HEK293 (cell line): ENCODE measurements around the gene NHS.

Experiments used
- CTCF ChIA-PET: fragments of 350-600 bp; formaldehyde crosslinking; extraction: SDS; loops from one replicate; lab custom pipeline; 2021; ENCODE audit warnings: antibody characterized with exemption; lab: Yijun Ruan, JAX
- POLR2A ChIA-PET: fragments of 300-600 bp; formaldehyde crosslinking; extraction: SDS; loops from one replicate; lab custom pipeline; 2020; ENCODE audit warnings: antibody characterized with exemption, inconsistent platforms; lab: Yijun Ruan, JAX
- H3K27ac ChIP-seq: fragments of 200-500 bp; sonication (Bioruptor generic); 2 replicates; pipeline ENCODE4 v1.5.1; 2014; ENCODE audit warnings: low read depth, low read length, control low read depth, inconsistent platforms; ENCODE audit errors: extremely low read depth
- H3K36me3 ChIP-seq, 2 experiments: fragments of 200-500 bp in 1 of 2; sonication (Bioruptor generic) in 1 of 2; 1 replicate in 1 of 2; 2 replicates in 1 of 2; pipeline ENCODE4 v1.5.1; 2014 to 2017; ENCODE audit warnings: inconsistent platforms in 2 of 2, low read length in 2 of 2; ENCODE audit not compliant: control insufficient read depth in 2 of 2, insufficient read depth in 1 of 2
- H3K4me1 ChIP-seq: fragments of 200-500 bp; sonication (Bioruptor generic); 2 replicates; pipeline ENCODE4 v1.5.1; 2014; ENCODE audit warnings: mild to moderate bottlenecking, low read length, inconsistent platforms; ENCODE audit not compliant: control insufficient read depth, insufficient read depth
- H3K4me3 ChIP-seq: 2 replicates; pipeline ENCODE4 v1.5.1; 2011; ENCODE audit warnings: low read depth, mild to moderate bottlenecking, control low read depth, low read length, moderate library complexity
- H3K9me3 ChIP-seq: fragments of 200-500 bp; sonication (Bioruptor generic); 2 replicates; pipeline ENCODE4 v1.5.1; 2014; ENCODE audit warnings: low read depth, low read length, inconsistent platforms; ENCODE audit not compliant: control insufficient read depth, insufficient read depth
- EGR2 ChIP-seq: fragments of 450-650 bp; formaldehyde crosslinking; IDR thresholded peaks from 2 replicates; pipeline ENCODE4 v1.5.1; 2016; ENCODE audit warnings: low read depth, missing biosample characterization, missing genetic modification characterization
- HOXC10 ChIP-seq: sonication (generic); formaldehyde crosslinking; IDR thresholded peaks from 2 replicates; pipeline ENCODE4 v1.8.1; 2023; ENCODE audit warnings: mild to moderate bottlenecking, missing genetic modification reagents
- IKZF3 ChIP-seq: fragments of 450-650 bp; IDR thresholded peaks from 2 replicates; pipeline ENCODE4 v1.5.0; 2018; ENCODE audit warnings: missing biosample characterization, mild to moderate bottlenecking, missing genetic modification characterization, moderate library complexity
- SP2 ChIP-seq: fragments of 450-650 bp; formaldehyde crosslinking; IDR thresholded peaks from 2 replicates; pipeline ENCODE4 v1.5.1; 2016; ENCODE audit warnings: missing biosample characterization, missing genetic modification characterization
- YY2 ChIP-seq: fragments of 450-650 bp; formaldehyde crosslinking; IDR thresholded peaks from 2 replicates; pipeline ENCODE4 v1.5.1; 2016; ENCODE audit warnings: missing biosample characterization, missing genetic modification characterization
- ZFP41 ChIP-seq: fragments of 450-650 bp; formaldehyde crosslinking; IDR thresholded peaks from 2 replicates; pipeline ENCODE4 v1.5.1; 2016; ENCODE audit warnings: missing biosample characterization, missing genetic modification characterization, borderline replicate concordance
- ZNF140 ChIP-seq: fragments of 450-650 bp; formaldehyde crosslinking; IDR thresholded peaks from 2 replicates; pipeline ENCODE4 v1.5.1; 2016; ENCODE audit warnings: missing biosample characterization, missing genetic modification characterization
- ZNF169 ChIP-seq: fragments of 450-650 bp; formaldehyde crosslinking; IDR thresholded peaks from 2 replicates; pipeline ENCODE4 v1.5.1; 2016; ENCODE audit warnings: missing biosample characterization, missing genetic modification characterization
- ZNF248 ChIP-seq: fragments of 450-650 bp; formaldehyde crosslinking; IDR thresholded peaks from 2 replicates; pipeline ENCODE4 v1.5.1; 2017; ENCODE audit warnings: missing biosample characterization, missing genetic modification characterization
- ZNF335 ChIP-seq: fragments of 450-650 bp; formaldehyde crosslinking; conservative IDR thresholded peaks from 2 replicates; pipeline ENCODE4 v1.5.1; 2016; ENCODE audit warnings: missing biosample characterization, missing genetic modification characterization
- ZNF433 ChIP-seq: fragments of 450-650 bp; formaldehyde crosslinking; IDR thresholded peaks from 2 replicates; pipeline ENCODE4 v1.5.1; 2016; ENCODE audit warnings: missing biosample characterization, missing genetic modification characterization, low read depth
- ZNF521 ChIP-seq: fragments of 450-650 bp; formaldehyde crosslinking; IDR thresholded peaks from 2 replicates; pipeline ENCODE4 v1.5.1; 2017; ENCODE audit warnings: missing biosample characterization, mild to moderate bottlenecking, missing genetic modification characterization
- ZNF548 ChIP-seq: fragments of 450-650 bp; formaldehyde crosslinking; IDR thresholded peaks from 2 replicates; pipeline ENCODE4 v1.5.1; 2016; ENCODE audit warnings: missing biosample characterization, missing genetic modification characterization
- ZNF596 ChIP-seq: fragments of 450-650 bp; IDR thresholded peaks from 2 replicates; pipeline ENCODE4 v1.5.0; 2018; ENCODE audit warnings: missing biosample characterization, mild to moderate bottlenecking, missing genetic modification characterization, moderate library complexity
- ZNF645 ChIP-seq: fragments of 450-650 bp; formaldehyde crosslinking; IDR thresholded peaks from 2 replicates; pipeline ENCODE4; 2016; ENCODE audit warnings: missing biosample characterization, missing genetic modification characterization
- ZNF677 ChIP-seq: fragments of 450-650 bp; IDR thresholded peaks from 2 replicates; pipeline ENCODE4 v1.5.0; 2018; ENCODE audit warnings: missing biosample characterization, mild to moderate bottlenecking, missing genetic modification characterization, moderate library complexity
- ZNF701 ChIP-seq: fragments of 450-650 bp; formaldehyde crosslinking; IDR thresholded peaks from 2 replicates; pipeline ENCODE4 v1.5.1; 2016; ENCODE audit warnings: missing biosample characterization, missing genetic modification characterization
- ZNF768 ChIP-seq: fragments of 450-650 bp; formaldehyde crosslinking; IDR thresholded peaks from 2 replicates; pipeline ENCODE4 v1.5.1; 2018; ENCODE audit warnings: missing biosample characterization, mild to moderate bottlenecking, missing genetic modification characterization
- TF ChIP-seq, protein P1 (sequence below): fragments of 450-650 bp; formaldehyde crosslinking; IDR thresholded peaks from 2 replicates; pipeline ENCODE4 v1.5.1; 2017; ENCODE audit warnings: missing biosample characterization, mild to moderate bottlenecking, missing genetic modification characterization, moderate library complexity
- TF ChIP-seq, protein P2 (sequence below): fragments of 450-650 bp; IDR thresholded peaks from 2 replicates; pipeline ENCODE4 v1.5.1; 2018; ENCODE audit warnings: missing biosample characterization, mild to moderate bottlenecking, missing genetic modification characterization

Gene NHS

GRCh38 chrX:17585006-17585405, 210.0 kb downstream of the NHS start:
- H3K36me3 ChIP-seq = no peaks in the 10 kb centered on the region
- no peaks in the 10 kb centered on the region for H3K9me3 ChIP-seq
- no peak overlapping the region for H3K27ac ChIP-seq
- ChIA-PET POLR2A (no interaction called here), CTCF (interaction anchor here (0.6 kb wide), 2 partner anchors 17 to 61 kb away, joined by 3 read pairs; no protein-coding TSS in a partner anchor)
- H3K4me3 ChIP-seq = no peak overlapping the region
- H3K4me1 ChIP-seq = no peaks in the 10 kb centered on the region
- TF ChIP-seq ZNF768 (tag by site-specific recombination) (0 out of 2 replicates have a peak, but pooled peaks have one; percentile 47), ZNF677 (tag by site-specific recombination) (no peak)

DNA sequence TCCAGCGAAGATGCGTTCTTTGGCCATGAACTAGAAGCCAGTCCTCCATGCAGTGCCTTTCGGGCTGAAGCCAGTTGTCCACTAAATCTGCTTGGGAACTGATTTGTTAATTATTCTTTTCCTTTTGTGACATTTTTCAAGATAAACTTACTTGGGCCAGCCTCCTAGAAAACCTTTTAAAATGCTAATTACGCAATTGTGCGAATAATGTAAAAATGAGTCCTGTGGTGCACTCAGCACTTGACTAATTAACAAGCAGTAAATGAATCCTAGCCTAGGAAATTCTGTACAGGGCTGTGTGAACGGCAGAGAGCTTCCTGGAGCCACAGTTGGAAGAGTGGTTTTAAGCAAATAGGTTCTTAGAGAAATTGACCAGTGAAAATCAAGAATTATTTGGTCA, 212.4 kb downstream of the NHS start:
- Histone ChIP-seq H3K4me3 (no peak overlapping the region), H3K4me1 (no peaks in the 10 kb centered on the region), H3K27ac (no peak overlapping the region), H3K36me3 (no peaks in the 10 kb centered on the region), H3K9me3 (no peaks in the 10 kb centered on the region)
- ChIA-PET CTCF (interaction anchor here (1.0 kb wide), 1 partner anchor 53 kb away, joined by 5 read pairs; no protein-coding TSS in a partner anchor), POLR2A (no interaction called here)
- TF ChIP-seq ZNF169 (tag by site-specific recombination) = no peak
- TF ChIP-seq, protein P1, sequence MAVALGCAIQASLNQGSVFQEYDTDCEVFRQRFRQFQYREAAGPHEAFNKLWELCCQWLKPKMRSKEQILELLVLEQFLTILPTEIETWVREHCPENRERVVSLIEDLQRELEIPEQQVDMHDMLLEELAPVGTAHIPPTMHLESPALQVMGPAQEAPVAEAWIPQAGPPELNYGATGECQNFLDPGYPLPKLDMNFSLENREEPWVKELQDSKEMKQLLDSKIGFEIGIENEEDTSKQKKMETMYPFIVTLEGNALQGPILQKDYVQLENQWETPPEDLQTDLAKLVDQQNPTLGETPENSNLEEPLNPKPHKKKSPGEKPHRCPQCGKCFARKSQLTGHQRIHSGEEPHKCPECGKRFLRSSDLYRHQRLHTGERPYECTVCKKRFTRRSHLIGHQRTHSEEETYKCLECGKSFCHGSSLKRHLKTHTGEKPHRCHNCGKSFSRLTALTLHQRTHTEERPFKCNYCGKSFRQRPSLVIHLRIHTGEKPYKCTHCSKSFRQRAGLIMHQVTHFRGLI (tag by site-specific recombination) = no peak
- TF ChIP-seq ZNF596 (tag by site-specific recombination) = no peak
- TF ChIP-seq ZNF521 (tag by site-specific recombination) = no peak
- TF ChIP-seq ZNF248 (tag by site-specific recombination) = no peak
- no peak for TF ChIP-seq ZNF548 (tag by site-specific recombination)
- TF ChIP-seq ZNF140 (tag by site-specific recombination) = no peak
- TF ChIP-seq ZNF645 (tag by site-specific recombination) = no peak
- TF ChIP-seq, protein P2, sequence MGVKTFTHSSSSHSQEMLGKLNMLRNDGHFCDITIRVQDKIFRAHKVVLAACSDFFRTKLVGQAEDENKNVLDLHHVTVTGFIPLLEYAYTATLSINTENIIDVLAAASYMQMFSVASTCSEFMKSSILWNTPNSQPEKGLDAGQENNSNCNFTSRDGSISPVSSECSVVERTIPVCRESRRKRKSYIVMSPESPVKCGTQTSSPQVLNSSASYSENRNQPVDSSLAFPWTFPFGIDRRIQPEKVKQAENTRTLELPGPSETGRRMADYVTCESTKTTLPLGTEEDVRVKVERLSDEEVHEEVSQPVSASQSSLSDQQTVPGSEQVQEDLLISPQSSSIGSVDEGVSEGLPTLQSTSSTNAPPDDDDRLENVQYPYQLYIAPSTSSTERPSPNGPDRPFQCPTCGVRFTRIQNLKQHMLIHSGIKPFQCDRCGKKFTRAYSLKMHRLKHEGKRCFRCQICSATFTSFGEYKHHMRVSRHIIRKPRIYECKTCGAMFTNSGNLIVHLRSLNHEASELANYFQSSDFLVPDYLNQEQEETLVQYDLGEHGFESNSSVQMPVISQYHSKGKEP (tag by site-specific recombination) = no peak
- TF ChIP-seq IKZF3 (tag by site-specific recombination) = no peak
- no peak for TF ChIP-seq ZFP41 (tag by site-specific recombination)
- no peak for TF ChIP-seq ZNF701 (tag by site-specific recombination)
- TF ChIP-seq ZNF433 (tag by site-specific recombination) = no peak
- no peak for TF ChIP-seq SP2 (tag by site-specific recombination)
- TF ChIP-seq HOXC10 (CRISPR knock-in tag) = no peak
- no peak for TF ChIP-seq YY2
- TF ChIP-seq ZNF335 = no peak
- no peak for TF ChIP-seq EGR2 (tag by site-specific recombination)
